ENCODE results near the gene B4GALT1. TPM values are rescaled to one million over a fixed set of nuclear protein-coding genes. Genes with fewer than 3 reads are reported as not detected.

Gene B4GALT1
- total RNA-seq, 1 experiment from 2014 or later, result 31.4 TPM

DNA sequence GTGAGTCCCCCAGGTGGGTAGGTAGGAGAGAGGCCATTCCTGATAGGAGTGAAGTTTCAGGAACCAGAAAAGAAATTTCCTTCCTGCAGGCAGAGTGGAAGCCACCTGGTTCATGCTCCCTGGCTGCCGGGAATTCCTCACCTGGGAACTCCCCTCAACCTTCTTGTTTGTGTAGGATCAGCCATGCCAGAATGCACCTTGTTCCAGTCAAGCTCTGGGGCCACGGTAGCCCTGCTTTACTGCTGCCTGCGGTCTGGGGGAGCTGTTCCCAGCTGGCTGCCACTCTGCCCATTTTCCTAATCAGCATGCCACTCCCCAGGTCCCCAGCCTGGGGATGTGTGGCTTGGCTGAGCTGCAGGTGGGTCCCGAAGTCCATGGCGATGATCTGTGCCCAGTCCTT is 18.7 kb upstream of the B4GALT1 start:
- H3K9ac ChIP-seq (ENCODE audit: low read length), result no peak overlapping the region
- no TSS peak for BruUV-seq (replicated peaks)
- DNase-seq (ENCODE audit: low read depth, low spot score) (no peak), ATAC-seq (no peak)
- no peaks in the 10 kb centered on the region for H3K9me3 ChIP-seq (ENCODE audit: control insufficient read depth in 1 of 2, insufficient read depth in 1 of 2, low read depth in 1 of 2, low read length in 2 of 2)
- ChIA-PET CTCF (no interaction called here), POLR2A (no interaction called here), RAD21 (ENCODE audit: low non-redundant PET in 1 of 2, low total read pairs in 2 of 2, uncharacterized antibody in 2 of 2, unreplicated experiment in 2 of 2) (no interaction called here)
- TF ChIP-seq ZFX (IDR thresholded peaks at IDR 0.05), result no peak
- TF ChIP-seq ZNF274 (IDR thresholded peaks at IDR 0.05; ENCODE audit: low read depth, low read length), result no peak
- TF ChIP-seq SRF (IDR thresholded peaks at IDR 0.05; ENCODE audit: low read depth), result no peak
- no peak for TF ChIP-seq POLR2A (IDR thresholded peaks at IDR 0.05; ENCODE audit: borderline replicate concordance, extremely low read depth, insufficient read depth, insufficient read length)
- no peak for TF ChIP-seq YY1 (IDR thresholded peaks at IDR 0.05; ENCODE audit: extremely low read depth, insufficient replicate concordance, low read depth, low read length)
- no peaks in the 10 kb centered on the region for H4K20me1 ChIP-seq (ENCODE audit: insufficient read depth)
- H3K4me2 ChIP-seq (ENCODE audit: low read length), result no peak overlapping the region
- H3K27me3 ChIP-seq (ENCODE audit: insufficient read depth, low read length), result no peaks in the 10 kb centered on the region
- peaks cover 0 to 3% of the 10 kb centered on the region in 2 experiments; a peak in 1 of 4 replicates for H3K4me1 ChIP-seq (ENCODE audit: control insufficient read depth in 1 of 2, insufficient read depth in 2 of 2, low read length in 2 of 2)
- no peak overlapping the region for H3K27ac ChIP-seq (ENCODE audit: low read depth, low read length)
- no peak overlapping the region for H3K4me3 ChIP-seq (replicated peaks in 1 of 2; ENCODE audit: low read depth in 1 of 2, low read length in 2 of 2)
- no peaks in the 10 kb centered on the region for H3K9me2 ChIP-seq (ENCODE audit: insufficient read depth)
- no peaks in the 10 kb centered on the region for H3K36me3 ChIP-seq (ENCODE audit: control insufficient read depth in 1 of 2, insufficient read depth in 2 of 2, low read length in 2 of 2)
- intact Hi-C loops (cut with micrococcal nuclease), result no loop called here
- H2AFZ ChIP-seq (ENCODE audit: low read depth, low read length, poor library complexity, severe bottlenecking), result no peak overlapping the region
- H3K79me2 ChIP-seq (ENCODE audit: insufficient read depth, low read length), result no peaks in the 10 kb centered on the region

DNA sequence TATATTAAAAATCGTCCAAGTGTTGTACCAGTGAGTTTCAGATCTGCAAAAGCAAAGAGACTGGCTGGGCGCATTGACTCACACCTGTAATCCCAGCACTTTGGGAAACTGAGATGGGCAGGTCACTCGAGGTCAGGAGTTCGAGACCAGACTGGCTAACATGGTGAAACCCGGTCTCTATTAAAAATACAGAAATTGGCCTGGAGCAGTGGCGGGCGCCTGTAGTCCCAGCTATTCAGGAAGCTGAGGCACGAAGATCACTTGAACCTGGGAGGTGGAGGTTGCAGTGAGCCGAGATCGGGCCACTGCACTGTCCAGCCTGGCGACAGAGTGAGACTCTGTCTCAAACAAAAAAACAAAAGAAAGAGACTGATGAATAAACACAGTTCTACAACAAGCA is 18.3 kb upstream of the B4GALT1 start:
- H3K4me2 ChIP-seq (ENCODE audit: low read length), result no peak overlapping the region
- no peak for ATAC-seq
- H3K9me3 ChIP-seq (ENCODE audit: control insufficient read depth in 1 of 2, insufficient read depth in 1 of 2, low read depth in 1 of 2, low read length in 2 of 2), result no peaks in the 10 kb centered on the region
- no peak overlapping the region for H3K27ac ChIP-seq (ENCODE audit: low read depth, low read length)
- intact Hi-C loops (cut with micrococcal nuclease), result no loop called here
- ChIA-PET RAD21 (ENCODE audit: low non-redundant PET in 1 of 2, low total read pairs in 2 of 2, uncharacterized antibody in 2 of 2, unreplicated experiment in 2 of 2) (no interaction called here), CTCF (no interaction called here), POLR2A (interaction anchor here (1.0 kb wide), 1 partner anchor 160 kb away, joined by 6 read pairs; the partner anchor contains the start of gene DNAJA1)
- no peak for DNase-seq (ENCODE audit: low read depth, low spot score)
- H3K36me3 ChIP-seq (ENCODE audit: control insufficient read depth in 1 of 2, insufficient read depth in 2 of 2, low read length in 2 of 2), result no peaks in the 10 kb centered on the region
- no peak overlapping the region for H2AFZ ChIP-seq (ENCODE audit: low read depth, low read length, poor library complexity, severe bottlenecking)
- no peaks in the 10 kb centered on the region for H3K79me2 ChIP-seq (ENCODE audit: insufficient read depth, low read length)
- peaks cover 0 to 4% of the 10 kb centered on the region in 2 experiments; a peak in 1 of 4 replicates for H3K4me1 ChIP-seq (ENCODE audit: control insufficient read depth in 1 of 2, insufficient read depth in 2 of 2, low read length in 2 of 2)
- H4K20me1 ChIP-seq (ENCODE audit: insufficient read depth), result no peaks in the 10 kb centered on the region
- H3K9me2 ChIP-seq (ENCODE audit: insufficient read depth), result no peaks in the 10 kb centered on the region
- no peak overlapping the region for H3K9ac ChIP-seq (ENCODE audit: low read length)
- no peak overlapping the region for H3K4me3 ChIP-seq (replicated peaks in 1 of 2; ENCODE audit: low read depth in 1 of 2, low read length in 2 of 2)
- H3K27me3 ChIP-seq (ENCODE audit: insufficient read depth, low read length), result no peaks in the 10 kb centered on the region
- no TSS peak for BruUV-seq (replicated peaks)
- TF ChIP-seq EZH2phosphoT487 (IDR thresholded peaks at IDR 0.05; ENCODE audit: borderline replicate concordance), result no peak
- TF ChIP-seq, protein P1, sequence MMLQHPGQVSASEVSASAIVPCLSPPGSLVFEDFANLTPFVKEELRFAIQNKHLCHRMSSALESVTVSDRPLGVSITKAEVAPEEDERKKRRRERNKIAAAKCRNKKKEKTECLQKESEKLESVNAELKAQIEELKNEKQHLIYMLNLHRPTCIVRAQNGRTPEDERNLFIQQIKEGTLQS (IDR thresholded peaks at IDR 0.05), result no peak
- no peak for TF ChIP-seq SIN3A (IDR thresholded peaks at IDR 0.05; ENCODE audit: low read depth)
- TF ChIP-seq, protein P2, sequence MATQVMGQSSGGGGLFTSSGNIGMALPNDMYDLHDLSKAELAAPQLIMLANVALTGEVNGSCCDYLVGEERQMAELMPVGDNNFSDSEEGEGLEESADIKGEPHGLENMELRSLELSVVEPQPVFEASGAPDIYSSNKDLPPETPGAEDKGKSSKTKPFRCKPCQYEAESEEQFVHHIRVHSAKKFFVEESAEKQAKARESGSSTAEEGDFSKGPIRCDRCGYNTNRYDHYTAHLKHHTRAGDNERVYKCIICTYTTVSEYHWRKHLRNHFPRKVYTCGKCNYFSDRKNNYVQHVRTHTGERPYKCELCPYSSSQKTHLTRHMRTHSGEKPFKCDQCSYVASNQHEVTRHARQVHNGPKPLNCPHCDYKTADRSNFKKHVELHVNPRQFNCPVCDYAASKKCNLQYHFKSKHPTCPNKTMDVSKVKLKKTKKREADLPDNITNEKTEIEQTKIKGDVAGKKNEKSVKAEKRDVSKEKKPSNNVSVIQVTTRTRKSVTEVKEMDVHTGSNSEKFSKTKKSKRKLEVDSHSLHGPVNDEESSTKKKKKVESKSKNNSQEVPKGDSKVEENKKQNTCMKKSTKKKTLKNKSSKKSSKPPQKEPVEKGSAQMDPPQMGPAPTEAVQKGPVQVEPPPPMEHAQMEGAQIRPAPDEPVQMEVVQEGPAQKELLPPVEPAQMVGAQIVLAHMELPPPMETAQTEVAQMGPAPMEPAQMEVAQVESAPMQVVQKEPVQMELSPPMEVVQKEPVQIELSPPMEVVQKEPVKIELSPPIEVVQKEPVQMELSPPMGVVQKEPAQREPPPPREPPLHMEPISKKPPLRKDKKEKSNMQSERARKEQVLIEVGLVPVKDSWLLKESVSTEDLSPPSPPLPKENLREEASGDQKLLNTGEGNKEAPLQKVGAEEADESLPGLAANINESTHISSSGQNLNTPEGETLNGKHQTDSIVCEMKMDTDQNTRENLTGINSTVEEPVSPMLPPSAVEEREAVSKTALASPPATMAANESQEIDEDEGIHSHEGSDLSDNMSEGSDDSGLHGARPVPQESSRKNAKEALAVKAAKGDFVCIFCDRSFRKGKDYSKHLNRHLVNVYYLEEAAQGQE (IDR thresholded peaks at IDR 0.05; ENCODE audit: low read depth), result no peak
- no peak for TF ChIP-seq CEBPB (IDR thresholded peaks at IDR 0.05; ENCODE audit: low read depth)
- TF ChIP-seq YY1 (IDR thresholded peaks at IDR 0.05; ENCODE audit: extremely low read depth, insufficient replicate concordance, low read depth, low read length), result no peak
- no peak for TF ChIP-seq SRF (IDR thresholded peaks at IDR 0.05; ENCODE audit: low read depth)
- TF ChIP-seq RAD21 (IDR thresholded peaks at IDR 0.05; ENCODE audit: low read depth), result no peak
- TF ChIP-seq POLR2AphosphoS5 (IDR thresholded peaks at IDR 0.05; ENCODE audit: low read depth, low read length), result no peak
- TF ChIP-seq SP1 (IDR thresholded peaks at IDR 0.05; ENCODE audit: low read depth), result no peak
- no peak for TF ChIP-seq FOSL1 (IDR thresholded peaks at IDR 0.05; ENCODE audit: low read depth)
- TF ChIP-seq JUND (IDR thresholded peaks at IDR 0.05), result no peak
- TF ChIP-seq ELF1 (IDR thresholded peaks at IDR 0.05; ENCODE audit: borderline replicate concordance, low read depth), result no peak
- no peak for TF ChIP-seq CBX3 (IDR thresholded peaks at IDR 0.05; ENCODE audit: low read depth)
- TF ChIP-seq POLR2A (IDR thresholded peaks at IDR 0.05; ENCODE audit: borderline replicate concordance, extremely low read depth, insufficient read depth, insufficient read length), result no peak

Measured in HCT116 (cell line).